Activated CD4-positive, alpha-beta T cell treated with anti-CD3 and anti-CD28 coated beads for 36 hours (primary cell): ENCODE data around the gene GCLM. TPM values are rescaled to one million over a fixed set of nuclear protein-coding genes. Genes with fewer than 3 reads are reported as not detected.
A peak's percentile ranks its signal among the peaks of the same experiment; 100 is the strongest.

Source experiments
- ATAC-seq: fragments of 200-7000 bp; cut with Tn5 transposase; one replicate; pipeline ENCODE4 v1.10.0; 2021; ENCODE audit warnings: mild to moderate bottlenecking, moderate library complexity
- CTCF ChIA-PET: fragments of 350-600 bp; sonication (Branson Sonifier 250); formaldehyde crosslinking; loops from one replicate; lab custom pipeline; 2021; ENCODE audit warnings: antibody characterized with exemption; lab: Charles Lee
- POLR2A ChIA-PET: fragments of 350-600 bp; sonication (Branson Sonifier 250); formaldehyde crosslinking; loops from one replicate; lab custom pipeline; 2021; ENCODE audit warnings: antibody characterized with exemption, inconsistent platforms; lab: Charles Lee
- DNase-seq: peaks from one replicate; pipeline ENCODE4 v3.0.0-alpha.2; 2020
- H3K27ac Mint-ChIP-seq: one replicate; pipeline ENCODE4 v1.8.0; 2021; ENCODE audit warnings: mixed read lengths
- H3K27me3 Mint-ChIP-seq: one replicate; pipeline ENCODE4 v1.8.0; 2021; ENCODE audit warnings: mixed read lengths
- H3K36me3 Mint-ChIP-seq: one replicate; pipeline ENCODE4 v1.8.0; 2021; ENCODE audit warnings: low read depth, mixed read lengths
- H3K4me1 Mint-ChIP-seq: one replicate; pipeline ENCODE4 v1.8.0; 2021; ENCODE audit warnings: mixed read lengths
- H3K4me3 Mint-ChIP-seq: one replicate; pipeline ENCODE4 v1.8.0; 2021; ENCODE audit warnings: mild to moderate bottlenecking, moderate library complexity, mixed read lengths
- H3K9me3 Mint-ChIP-seq: one replicate; pipeline ENCODE4 v1.8.0; 2021; ENCODE audit warnings: low read depth, mixed read lengths
- intact Hi-C, 2 experiments: fragments of 100-400 bp; cut with DNase I in 1 of 2; cut with micrococcal nuclease in 1 of 2; formaldehyde crosslinking; loops; one replicate each; pipeline versions ENCODE4 v1.14.2 to v1.15.1; 2022 to 2024; cut with DNase I, micrococcal nuclease
- total RNA-seq, 2 experiments: library from RNA; stranded (reverse); gene quantifications; one replicate each; pipeline ENCODE4 v1.2.3, GENCODE V29; 2021

Gene GCLM
- total RNA-seq, 2 experiments from 2014 or later: 12.8 to 19.2 TPM

DNA sequence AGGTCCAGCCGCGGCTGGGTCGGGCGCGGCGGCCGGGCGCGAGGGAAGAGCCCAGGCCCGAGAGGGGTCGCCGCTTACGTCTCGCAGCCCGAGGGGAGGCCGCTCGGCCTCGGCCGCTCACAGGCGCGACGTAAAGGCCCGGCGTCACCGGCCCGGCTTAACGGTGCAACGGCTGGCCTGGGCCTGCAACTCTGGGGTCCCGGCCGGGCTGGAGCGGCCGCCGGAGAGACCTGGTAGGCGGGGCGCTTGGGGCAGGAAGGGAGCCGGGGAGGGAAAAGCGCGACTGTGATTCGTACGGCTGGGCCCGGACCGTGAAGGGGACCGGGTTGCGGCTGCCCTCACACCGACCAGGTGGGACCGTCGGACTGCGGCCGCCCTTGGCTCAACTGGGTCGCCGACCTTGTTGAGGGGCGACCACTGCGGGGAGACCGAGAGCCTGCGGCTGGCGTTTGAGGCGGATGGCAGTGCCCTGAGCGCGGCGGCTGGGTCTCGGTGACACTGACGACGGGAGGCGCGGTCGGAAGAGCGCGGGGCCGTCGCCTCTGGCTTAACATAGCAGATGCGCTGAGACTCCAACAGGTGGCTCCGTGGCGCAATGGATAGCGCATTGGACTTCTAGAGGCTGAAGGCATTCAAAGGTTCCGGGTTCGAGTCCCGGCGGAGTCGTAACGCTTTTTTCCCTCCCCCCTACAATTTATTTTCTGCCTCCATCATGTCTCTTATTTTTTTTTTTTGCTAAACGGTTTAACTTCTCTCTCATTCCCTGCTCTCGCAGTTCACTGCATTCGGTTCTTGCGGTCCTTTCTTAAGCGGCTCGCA lies 62.0 kb downstream of the GCLM start:
- DNase-seq: peak; percentile 93
- intact Hi-C loops: loop anchor here (1.0 to 10.0 kb wide), 19 partner anchors 27 to 1385 kb away; partner anchors contain the start of genes DNTTIP2 (in 2 of the 2), GCLM (in 2 of the 2), ABCD3 (in 1 of the 2) and DIPK1A (in 1 of the 2)
- POLR2A ChIA-PET: no interaction called here
- Mint-ChIP-seq H3K36me3 (peaks cover 3% of the 10 kb centered on the region), H3K9me3 (peaks cover 3% of the 10 kb centered on the region), H3K27ac (peak overlapping the region; percentile 88), H3K27me3 (no peaks in the 10 kb centered on the region), H3K4me1 (peaks cover 20% of the 10 kb centered on the region), H3K4me3 (peak overlapping the region; percentile 90)
- peak; percentile 69 for ATAC-seq
- CTCF ChIA-PET: interaction anchor here (0.6 to 5.7 kb wide), 5 partner anchors 33 to 218 kb away, joined by 3 to 107 read pairs (median 3); no protein-coding TSS in a partner anchor

DNA sequence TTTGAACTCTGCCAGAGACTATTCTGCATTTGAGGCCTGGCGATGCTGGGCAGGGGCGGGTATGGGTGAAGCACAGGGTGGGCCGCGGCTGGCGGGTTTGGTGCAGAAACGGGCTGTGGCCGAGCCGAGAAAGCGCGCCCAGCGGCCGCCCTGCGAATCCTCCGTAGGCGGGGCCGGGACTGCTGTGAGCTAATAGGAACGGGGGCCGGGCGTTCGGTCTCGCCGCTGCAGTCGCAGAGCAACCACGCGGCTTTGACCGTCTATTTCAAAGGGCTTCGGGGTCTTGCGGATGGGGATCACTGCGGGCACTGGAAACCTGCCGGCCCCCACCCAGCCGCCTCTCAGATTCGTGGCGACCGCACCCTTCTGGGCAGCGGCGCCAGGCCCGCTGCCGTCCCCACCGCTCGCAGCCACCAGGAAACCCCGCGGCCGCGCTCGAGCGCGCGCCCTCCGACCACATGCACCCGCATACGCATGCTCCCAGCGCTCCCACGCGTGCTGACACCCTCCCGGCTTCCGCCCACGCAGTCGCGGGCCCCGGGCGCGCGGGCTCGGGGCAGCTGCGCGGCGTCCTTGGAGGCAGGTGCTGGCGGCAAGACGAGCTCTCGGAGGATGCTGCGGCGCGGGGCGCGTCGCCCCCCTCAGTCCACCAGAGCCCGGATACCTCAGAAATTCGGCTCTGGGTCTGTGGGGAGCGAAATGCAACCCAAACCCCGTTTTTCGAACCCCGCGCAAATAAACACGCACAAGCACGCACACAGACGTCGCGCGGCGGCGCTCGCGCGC lies 62.8 kb downstream of the GCLM start:
- Mint-ChIP-seq H3K4me1 (peaks cover 20% of the 10 kb centered on the region), H3K4me3 (peak overlapping the region; percentile 90), H3K27ac (peak overlapping the region; percentile 88), H3K9me3 (peaks cover 3% of the 10 kb centered on the region), H3K27me3 (no peaks in the 10 kb centered on the region), H3K36me3 (peaks cover 3% of the 10 kb centered on the region)
- POLR2A ChIA-PET: interaction anchor here (0.9 to 1.4 kb wide), 3 partner anchors 239 to 627 kb away, joined by 3 to 10 read pairs (median 3); no protein-coding TSS in a partner anchor
- CTCF ChIA-PET: interaction anchor here (0.6 to 5.7 kb wide), 20 partner anchors 21 to 542 kb away, joined by 3 to 107 read pairs (median 4); partner anchors contain the start of genes BCAR3 and DNTTIP2
- intact Hi-C loops: loop anchor here (1.0 to 10.0 kb wide), 12 partner anchors 32 to 1386 kb away; partner anchors contain the start of genes DIPK1A (in 1 of the 2), DNTTIP2 (in 1 of the 2), FNBP1L (in 1 of the 2) and MTF2 (in 1 of the 2)
- DNase-seq (peak; percentile 87), ATAC-seq (peak; percentile 26)

DNA sequence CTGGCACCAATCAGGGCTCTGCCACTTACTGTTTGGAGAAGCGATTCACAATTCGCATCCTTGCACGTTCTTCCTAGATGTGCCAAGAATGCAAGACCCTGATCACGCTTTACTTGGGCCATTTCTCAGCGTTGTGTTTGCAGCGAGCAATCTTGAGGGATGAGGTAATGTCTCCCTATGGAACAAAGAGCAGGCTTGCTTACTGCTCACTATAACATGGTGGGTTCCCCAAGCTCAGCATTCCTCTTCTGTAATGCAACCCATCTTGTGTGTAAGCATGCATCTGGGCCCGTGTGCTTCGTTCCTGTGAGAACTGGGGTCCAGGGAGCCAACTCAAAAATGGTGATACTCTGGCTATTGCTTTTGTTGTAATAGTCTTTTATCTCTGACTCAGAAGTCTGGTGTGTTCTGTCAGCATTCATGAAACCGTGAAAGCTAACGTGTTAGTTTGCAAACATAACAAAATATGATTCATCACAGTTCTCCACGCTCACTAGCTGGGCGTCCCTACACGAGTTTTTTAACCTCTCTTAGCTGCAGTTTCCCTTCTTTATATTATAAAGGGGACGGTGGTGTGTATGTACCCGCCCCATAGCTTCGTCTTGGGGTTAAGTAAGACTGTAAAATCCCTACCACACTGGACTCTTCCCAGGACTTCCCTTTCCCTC lies 63.6 kb downstream of the GCLM start:
- ChIA-PET POLR2A (interaction anchor here (0.9 to 1.4 kb wide), 3 partner anchors 238 to 626 kb away, joined by 3 to 10 read pairs (median 3); no protein-coding TSS in a partner anchor), CTCF (interaction anchor here (0.6 to 5.7 kb wide), 21 partner anchors 22 to 541 kb away, joined by 3 to 107 read pairs (median 4); partner anchors contain the start of genes BCAR3 and DNTTIP2)
- DNase-seq (peak; percentile 62), ATAC-seq (peak; percentile 63)
- Mint-ChIP-seq H3K27ac (peak overlapping the region; percentile 88), H3K27me3 (no peaks in the 10 kb centered on the region), H3K36me3 (peaks cover 3% of the 10 kb centered on the region), H3K4me1 (peaks cover 20% of the 10 kb centered on the region), H3K4me3 (peak overlapping the region; percentile 90), H3K9me3 (peaks cover 3% of the 10 kb centered on the region)
- intact Hi-C loops: loop anchor here (1.0 to 10.0 kb wide), 17 partner anchors 22 to 1387 kb away; partner anchors contain the start of genes FNBP1L (in 2 of the 2), ABCD3 (in 1 of the 2), DIPK1A (in 1 of the 2) and DNTTIP2 (in 1 of the 2)

DNA sequence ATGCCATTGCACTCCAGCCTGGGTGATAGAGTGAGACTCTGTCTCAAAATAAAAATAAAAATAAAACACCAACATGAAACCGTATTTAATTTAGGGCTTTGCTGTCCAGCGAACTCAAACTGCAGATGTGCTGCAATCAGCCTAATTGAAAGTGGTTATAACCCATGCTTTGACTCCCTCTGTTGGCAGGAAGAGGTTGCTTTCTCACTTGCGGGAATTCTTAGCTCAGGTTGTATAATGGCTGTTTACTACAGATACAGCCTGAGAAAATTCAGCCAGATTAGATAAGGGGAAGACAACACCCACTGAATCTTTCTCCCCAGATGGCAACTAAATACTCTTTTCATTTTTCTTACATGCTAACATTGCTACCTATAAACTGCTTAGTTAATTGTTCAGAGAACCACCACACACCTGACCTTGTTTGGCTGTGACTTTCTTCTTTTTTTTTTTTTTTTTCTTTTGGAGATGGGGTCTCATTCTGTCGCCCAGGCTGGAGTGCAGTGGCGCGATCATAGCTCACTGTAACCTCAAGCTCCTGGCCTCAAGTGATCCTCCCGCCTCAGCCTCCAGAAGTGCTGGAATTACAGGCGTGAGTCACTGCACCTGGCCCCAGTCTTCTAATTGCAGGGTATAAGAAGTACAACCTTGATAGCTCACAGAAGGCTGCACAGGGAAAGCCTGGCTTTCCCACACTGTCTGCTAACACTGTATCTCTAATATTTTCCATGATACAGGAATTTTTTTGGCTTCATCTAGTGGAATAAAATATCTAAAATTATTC lies 64.8 kb downstream of the GCLM start:
- CTCF ChIA-PET: interaction anchor here (0.6 to 5.7 kb wide), 30 partner anchors 10 to 540 kb away, joined by 3 to 107 read pairs (median 4); no protein-coding TSS in a partner anchor

DNA sequence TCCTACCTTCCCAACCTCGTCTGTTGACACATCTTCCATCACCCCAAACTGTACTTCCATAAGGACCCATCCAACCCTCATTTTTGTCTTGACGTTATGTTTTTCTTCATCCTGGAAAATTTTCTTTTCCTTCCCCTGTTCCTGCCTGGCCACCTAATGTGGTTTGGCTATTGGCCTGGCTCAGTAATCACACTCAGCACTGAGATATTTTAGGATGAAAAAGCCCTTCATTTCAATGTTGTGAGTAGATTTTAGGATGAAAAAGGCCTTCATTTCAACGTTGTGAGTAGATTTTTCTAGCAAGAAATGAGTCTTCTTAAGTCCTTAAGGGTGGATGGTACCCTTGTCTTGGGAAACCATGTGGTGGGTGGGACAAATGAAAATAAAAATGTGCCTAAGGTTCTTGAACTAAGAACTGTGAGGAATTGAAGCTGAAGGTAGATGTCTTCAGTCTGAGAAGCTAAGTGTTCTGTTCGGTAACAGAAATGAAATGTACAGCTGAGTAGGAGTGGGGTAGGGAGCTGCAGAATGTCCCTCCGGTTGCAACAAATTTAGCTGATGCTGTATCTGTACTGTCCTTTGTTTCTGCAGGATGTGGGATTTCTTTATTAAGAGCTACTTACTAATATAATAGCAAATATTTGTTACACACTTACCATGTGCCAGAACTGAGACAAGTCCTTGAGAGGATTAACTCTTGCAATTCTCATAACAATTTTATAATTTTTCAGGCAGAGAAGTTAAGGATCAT lies 66.3 kb downstream of the GCLM start:
- no peaks in the 10 kb centered on the region for H3K9me3 Mint-ChIP-seq
- no peak for DNase-seq
- H3K4me1 Mint-ChIP-seq: peaks cover 21% of the 10 kb centered on the region
- ChIA-PET CTCF (interaction anchor here (0.6 to 5.7 kb wide), 11 partner anchors 17 to 541 kb away, joined by 3 to 107 read pairs (median 4); no protein-coding TSS in a partner anchor), POLR2A (no interaction called here)
- H3K27ac Mint-ChIP-seq: no peak overlapping the region
- no peaks in the 10 kb centered on the region for H3K27me3 Mint-ChIP-seq
- ATAC-seq: no peak
- intact Hi-C loops: loop anchor here in 1 of 2 experiments (10.0 kb wide), 2 partner anchors 538 to 1008 kb away; partner anchors contain the start of gene RPL5
- no peak overlapping the region for H3K4me3 Mint-ChIP-seq
- H3K36me3 Mint-ChIP-seq: peaks cover 3% of the 10 kb centered on the region

More for the DNA sequence above, 64.8 kb downstream of the GCLM start:
- no peak overlapping the region for H3K4me3 Mint-ChIP-seq
- POLR2A ChIA-PET: no interaction called here
- H3K27me3 Mint-ChIP-seq: no peaks in the 10 kb centered on the region
- H3K27ac Mint-ChIP-seq: no peak overlapping the region
- no peak for ATAC-seq
- H3K36me3 Mint-ChIP-seq: peaks cover 3% of the 10 kb centered on the region
- no peaks in the 10 kb centered on the region for H3K9me3 Mint-ChIP-seq
- intact Hi-C loops: loop anchor here (1.0 to 10.0 kb wide), 13 partner anchors 21 to 1388 kb away; partner anchors contain the start of genes ABCD3 (in 1 of the 2), FNBP1L (in 1 of the 2), RPL5 (in 1 of the 2) and RWDD3 (in 1 of the 2)
- H3K4me1 Mint-ChIP-seq: peaks cover 24% of the 10 kb centered on the region
- DNase-seq: peak; percentile 52

DNA sequence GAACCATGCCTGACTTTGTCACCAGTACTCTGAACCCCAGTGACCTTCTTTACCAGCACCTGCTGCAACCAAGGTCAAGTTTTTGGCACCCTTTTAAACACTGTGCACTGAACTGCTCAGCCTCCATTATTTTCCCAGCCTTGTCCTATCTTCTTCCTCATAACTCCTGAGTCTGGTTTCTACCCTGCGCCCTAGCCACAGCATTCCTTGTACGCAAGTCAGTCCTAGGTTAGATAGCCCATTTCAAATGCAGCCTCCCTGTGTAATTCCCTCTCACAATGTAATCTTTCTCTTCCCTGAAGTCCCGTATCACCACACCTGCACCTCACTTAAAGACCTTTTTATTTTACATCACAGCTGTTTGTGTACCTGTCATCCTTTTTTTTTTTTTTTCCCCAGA lies 67.5 kb downstream of the GCLM start:
- CTCF ChIA-PET: interaction anchor here (1.2 to 5.7 kb wide), 3 partner anchors 16 to 405 kb away, joined by 3 to 107 read pairs (median 5); no protein-coding TSS in a partner anchor
- Mint-ChIP-seq H3K36me3 (no peaks in the 10 kb centered on the region), H3K4me3 (no peak overlapping the region), H3K27me3 (no peaks in the 10 kb centered on the region), H3K27ac (no peak overlapping the region), H3K9me3 (no peaks in the 10 kb centered on the region), H3K4me1 (peaks cover 21% of the 10 kb centered on the region)
- no peak for DNase-seq
- no peak for ATAC-seq
- POLR2A ChIA-PET: no interaction called here
- intact Hi-C loops: loop anchor here in 1 of 2 experiments (10.0 kb wide), 2 partner anchors 537 to 1007 kb away; partner anchors contain the start of gene RPL5

DNA sequence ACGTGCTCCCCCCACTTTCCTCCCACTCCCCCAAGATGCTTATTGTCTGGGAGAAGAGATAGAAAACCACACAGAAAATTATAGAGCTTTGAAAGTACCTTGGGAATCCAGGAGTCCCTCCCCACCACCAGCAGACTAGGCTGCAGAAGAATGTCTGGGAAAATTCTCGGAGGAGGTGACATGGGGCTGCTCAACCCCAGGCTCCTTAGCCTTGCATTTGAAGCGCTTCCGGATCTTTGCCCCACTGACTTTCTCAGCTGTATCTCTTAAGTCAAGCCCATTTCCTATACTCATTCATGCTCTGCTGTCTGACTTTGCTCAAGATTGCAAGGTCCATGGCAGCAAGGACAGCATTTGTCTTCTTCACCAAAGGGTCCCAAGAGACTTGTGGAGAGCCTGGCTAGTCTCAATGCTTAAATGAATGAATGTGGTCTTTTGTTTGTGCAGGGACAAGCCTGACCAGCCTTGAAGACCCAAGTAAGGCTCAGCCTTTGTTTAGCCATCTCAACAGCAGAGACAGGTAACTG lies 68.2 kb downstream of the GCLM start:
- Mint-ChIP-seq H3K4me1 (peaks cover 21% of the 10 kb centered on the region), H3K9me3 (no peaks in the 10 kb centered on the region), H3K27ac (no peak overlapping the region), H3K36me3 (no peaks in the 10 kb centered on the region), H3K4me3 (no peak overlapping the region), H3K27me3 (no peaks in the 10 kb centered on the region)
- ChIA-PET POLR2A (no interaction called here), CTCF (interaction anchor here (0.6 to 1.2 kb wide), 5 partner anchors 15 to 395 kb away, joined by 3 to 5 read pairs (median 3); no protein-coding TSS in a partner anchor)
- intact Hi-C loops: loop anchor here in 1 of 2 experiments (10.0 kb wide), 2 partner anchors 536 to 1006 kb away; partner anchors contain the start of gene RPL5
- no peak for DNase-seq
- ATAC-seq: no peak

DNA sequence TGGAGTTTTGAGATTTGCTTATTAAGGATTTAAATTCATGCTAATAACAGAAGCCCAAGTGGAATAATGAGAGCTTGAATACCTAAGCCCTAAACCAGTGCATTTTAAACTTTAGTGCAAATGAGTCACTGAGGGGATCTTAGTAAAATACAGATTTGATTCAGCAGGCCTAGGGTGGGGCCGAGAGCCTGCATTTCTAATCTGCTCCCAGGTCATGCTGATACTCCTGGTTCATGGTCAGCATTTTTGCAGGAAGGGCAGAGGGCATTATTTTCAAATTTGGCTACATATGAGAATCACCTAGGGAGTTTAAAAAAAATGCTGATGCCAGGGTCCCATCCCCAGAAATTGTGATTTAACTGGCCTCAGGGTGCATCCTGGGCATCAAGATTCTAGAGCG lies 69.5 kb downstream of the GCLM start:
- no peaks in the 10 kb centered on the region for H3K36me3 Mint-ChIP-seq
- H3K9me3 Mint-ChIP-seq: no peaks in the 10 kb centered on the region
- DNase-seq: no peak
- POLR2A ChIA-PET: interaction anchor here (0.7 kb wide), 1 partner anchor 232 kb away, joined by 4 read pairs; no protein-coding TSS in a partner anchor
- intact Hi-C loops: loop anchor here in 1 of 2 experiments (10.0 kb wide), 2 partner anchors 535 to 1005 kb away; partner anchors contain the start of gene RPL5
- peak; percentile 22 for ATAC-seq
- H3K4me1 Mint-ChIP-seq: peaks cover 10% of the 10 kb centered on the region
- H3K27me3 Mint-ChIP-seq: no peaks in the 10 kb centered on the region
- no peak overlapping the region for H3K4me3 Mint-ChIP-seq
- CTCF ChIA-PET: interaction anchor here (0.8 to 1.3 kb wide), 3 partner anchors 19 to 232 kb away, joined by 4 to 7 read pairs (median 4); no protein-coding TSS in a partner anchor
- no peak overlapping the region for H3K27ac Mint-ChIP-seq
